VCaP (cell line): ENCODE data around the gene RIN2.
A peak's percentile ranks its signal among the peaks of the same experiment; 100 is the strongest.

Experiments
- H3K27ac ChIP-seq: fragments of 450-650 bp; 2 replicates; pipeline ENCODE4 v1.5.1; 2017
- TF ChIP-seq, protein P1 (sequence below): fragments of 450-650 bp; conservative IDR thresholded peaks from 2 replicates; pipeline ENCODE4 v1.5.1; 2017; ENCODE audit warnings: mild to moderate bottlenecking, moderate library complexity

The RIN2 gene

DNA sequence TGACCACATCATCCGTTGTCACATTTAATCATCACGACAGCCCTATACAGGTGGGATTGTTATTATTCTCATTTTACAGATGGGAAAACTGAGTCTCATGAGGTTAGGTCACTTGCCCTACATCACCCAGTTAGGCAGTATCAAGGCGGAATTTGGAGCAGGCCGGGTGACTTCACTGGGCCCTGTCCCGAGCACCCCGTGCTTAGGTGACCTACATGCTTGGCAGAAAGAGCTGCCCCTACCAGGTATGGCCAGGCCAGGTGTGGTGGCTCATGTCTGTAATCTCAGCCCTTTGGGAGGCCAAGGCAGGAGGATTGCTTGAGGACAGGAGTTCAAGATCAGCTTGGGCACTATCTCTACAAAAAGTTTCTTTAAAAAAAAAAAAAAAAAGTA, 44.0 kb downstream of the RIN2 start:
- TF ChIP-seq, protein P1, sequence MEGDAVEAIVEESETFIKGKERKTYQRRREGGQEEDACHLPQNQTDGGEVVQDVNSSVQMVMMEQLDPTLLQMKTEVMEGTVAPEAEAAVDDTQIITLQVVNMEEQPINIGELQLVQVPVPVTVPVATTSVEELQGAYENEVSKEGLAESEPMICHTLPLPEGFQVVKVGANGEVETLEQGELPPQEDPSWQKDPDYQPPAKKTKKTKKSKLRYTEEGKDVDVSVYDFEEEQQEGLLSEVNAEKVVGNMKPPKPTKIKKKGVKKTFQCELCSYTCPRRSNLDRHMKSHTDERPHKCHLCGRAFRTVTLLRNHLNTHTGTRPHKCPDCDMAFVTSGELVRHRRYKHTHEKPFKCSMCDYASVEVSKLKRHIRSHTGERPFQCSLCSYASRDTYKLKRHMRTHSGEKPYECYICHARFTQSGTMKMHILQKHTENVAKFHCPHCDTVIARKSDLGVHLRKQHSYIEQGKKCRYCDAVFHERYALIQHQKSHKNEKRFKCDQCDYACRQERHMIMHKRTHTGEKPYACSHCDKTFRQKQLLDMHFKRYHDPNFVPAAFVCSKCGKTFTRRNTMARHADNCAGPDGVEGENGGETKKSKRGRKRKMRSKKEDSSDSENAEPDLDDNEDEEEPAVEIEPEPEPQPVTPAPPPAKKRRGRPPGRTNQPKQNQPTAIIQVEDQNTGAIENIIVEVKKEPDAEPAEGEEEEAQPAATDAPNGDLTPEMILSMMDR: no peak

DNA sequence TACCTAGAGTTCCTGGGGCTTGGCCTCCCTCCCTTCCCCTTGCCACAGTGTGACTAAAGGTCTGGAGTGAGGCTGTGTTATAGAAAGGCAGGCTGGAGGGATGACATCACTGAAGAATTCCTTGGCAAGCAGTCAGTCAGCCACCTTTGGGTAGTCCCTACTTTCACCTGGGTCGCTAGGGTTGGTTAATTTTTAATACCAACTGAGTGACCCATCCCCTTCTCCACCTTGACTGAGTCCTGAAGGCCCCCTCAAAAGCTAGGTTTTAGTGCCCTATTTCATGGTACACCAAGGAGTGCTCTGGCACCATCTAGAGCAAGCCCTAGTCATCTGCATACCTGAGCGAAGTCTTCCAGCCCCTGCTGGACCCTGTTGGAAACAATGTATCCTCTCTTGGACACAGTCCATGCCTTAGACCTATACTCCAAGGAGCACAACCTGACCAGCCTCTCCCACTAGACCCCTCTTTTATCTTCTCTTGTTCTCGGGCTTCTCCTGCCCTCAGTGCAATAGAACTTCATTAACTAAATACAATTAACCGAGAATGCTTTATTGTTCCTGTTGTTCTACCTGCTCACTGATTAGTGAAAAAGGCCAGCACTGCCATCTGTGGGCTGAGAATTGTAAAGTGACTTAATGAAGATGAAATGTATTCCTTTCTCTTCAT, 44.6 kb downstream of the RIN2 start:
- H3K27ac ChIP-seq: peak overlapping the region; percentile 74
- TF ChIP-seq, protein P1: peak; percentile 90

More for the DNA sequence above, 44.0 kb downstream of the RIN2 start:
- H3K27ac ChIP-seq: peak overlapping the region; percentile 74

DNA sequence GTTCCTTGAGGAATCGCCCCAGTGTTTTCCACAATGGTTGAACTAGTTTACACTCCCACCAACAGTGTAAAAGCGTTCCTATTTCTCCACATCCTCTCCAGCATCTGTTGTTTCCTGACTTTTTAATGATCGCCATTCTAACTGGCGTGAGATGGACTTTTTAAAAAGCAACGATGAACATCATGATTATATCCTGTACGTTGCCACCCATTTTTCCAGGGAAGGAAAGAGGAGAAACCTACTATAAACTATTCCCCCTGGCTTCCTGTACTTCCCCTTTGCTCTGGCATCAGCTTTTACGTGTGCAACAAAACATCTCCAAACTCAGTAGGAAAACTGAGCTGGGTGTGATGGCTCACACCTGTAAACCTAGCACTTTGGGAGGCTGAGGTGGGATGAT, 48.2 kb downstream of the RIN2 start:
- H3K27ac ChIP-seq: peak overlapping the region; percentile 90

DNA sequence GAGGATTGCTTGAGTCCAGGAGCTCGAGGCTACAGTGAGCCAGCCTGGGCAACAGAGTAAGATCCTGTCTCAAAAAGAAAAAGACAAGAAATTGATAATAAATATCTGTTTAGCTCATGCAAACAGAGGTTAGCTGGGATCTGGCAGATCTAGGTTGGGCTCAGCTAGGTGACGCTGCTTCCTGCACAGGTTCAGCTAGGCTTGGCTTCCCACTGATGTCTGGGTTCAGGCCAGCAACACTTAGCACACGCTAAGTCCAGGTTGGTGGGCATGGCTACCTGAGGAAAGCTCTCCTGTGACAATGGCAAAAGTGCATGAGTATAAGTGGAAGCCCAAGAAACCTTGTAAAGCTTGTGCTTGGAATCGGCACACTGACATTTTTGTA, 48.7 kb downstream of the RIN2 start:
- H3K27ac ChIP-seq: peak overlapping the region; percentile 90
- TF ChIP-seq, protein P1: no peak; the same call in 1 of the 2 replicates

DNA sequence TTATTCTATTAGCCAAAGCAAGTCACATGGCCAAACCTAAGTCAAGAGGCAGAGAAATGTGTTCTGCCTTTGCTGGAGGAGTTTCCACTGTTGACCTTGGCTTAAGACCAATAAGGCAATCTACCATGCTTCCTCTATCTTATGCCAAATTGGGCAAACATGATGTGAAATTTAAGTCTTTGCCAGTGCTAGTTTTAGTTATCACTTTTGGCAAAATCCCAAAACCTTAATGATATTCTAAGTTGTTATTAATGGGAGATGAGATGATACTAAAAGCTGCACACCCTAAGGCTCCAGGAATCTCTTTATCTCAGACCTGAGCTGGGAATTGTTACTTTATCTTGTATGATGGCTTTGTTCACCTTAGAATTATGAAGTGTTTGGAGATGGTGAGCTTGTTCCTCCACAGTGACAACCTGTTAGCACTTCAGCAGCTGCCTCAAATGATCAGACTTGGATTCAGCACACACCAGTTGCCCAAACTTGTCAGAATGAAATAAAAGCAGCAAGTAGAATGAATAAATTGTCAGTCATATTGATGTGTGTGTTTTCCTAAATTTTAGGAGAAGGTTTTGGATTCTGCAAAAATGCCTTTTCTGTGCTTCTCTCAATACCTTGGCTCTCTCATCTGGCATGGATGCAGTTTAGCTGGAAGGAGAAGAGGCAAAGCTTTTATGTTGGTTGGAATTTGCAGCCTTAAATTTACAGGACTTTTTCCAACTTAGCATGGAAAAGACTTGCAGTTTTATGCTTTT, 49.3 kb downstream of the RIN2 start:
- TF ChIP-seq, protein P1: no peak
- H3K27ac ChIP-seq: peak overlapping the region; percentile 90
